ENCODE results near the gene GPBP1. TPM values are rescaled to one million over a fixed set of nuclear protein-coding genes. Genes with fewer than 3 reads are reported as not detected.

The GPBP1 gene
- total and polyA plus RNA-seq, 9 donors: 68.0 to 95.0 (median 85.5) TPM

Other genes with a start within 250 kb of the GPBP1 start
- 28.5 TPM for gene MIER3, start 221.9 kb upstream of the GPBP1 start, total RNA-seq
- 10 to 100 TPM; 15.0 to 25.3 (median 19.8) TPM for gene MIER3, start 221.9 kb upstream of the GPBP1 start, polyA plus RNA-seq (ENCODE audit: insufficient read depth in 1 of 8, insufficient read length in 8 of 8, low replicate concordance in 1 of 8)